Activated CD4-positive, alpha-beta memory T cell treated with anti-CD3 and anti-CD28 coated beads for 36 hours (primary cell): ENCODE results near the gene GLIPR1L1. TPM values are rescaled to one million over a fixed set of nuclear protein-coding genes. Genes with fewer than 3 reads are reported as not detected.

Experiments
- CTCF ChIA-PET: fragments of 350-600 bp; sonication (Branson Sonifier 250); formaldehyde crosslinking; loops from one replicate; lab custom pipeline; 2021; ENCODE audit warnings: antibody characterized with exemption, inconsistent platforms; lab: Charles Lee
- POLR2A ChIA-PET: fragments of 350-600 bp; sonication (Branson Sonifier 250); formaldehyde crosslinking; loops from one replicate; lab custom pipeline; 2021; ENCODE audit warnings: antibody characterized with exemption; lab: Charles Lee
- DNase-seq: peaks from one replicate; pipeline ENCODE4 v3.0.0-alpha.2; 2020
- H3K27ac Mint-ChIP-seq: one replicate; pipeline ENCODE4 v1.8.0; 2021; ENCODE audit warnings: mixed read lengths
- H3K27me3 Mint-ChIP-seq: one replicate; pipeline ENCODE4 v1.8.0; 2021; ENCODE audit warnings: mixed read lengths
- H3K36me3 Mint-ChIP-seq: one replicate; pipeline ENCODE4 v1.8.0; 2021; ENCODE audit warnings: mixed read lengths
- H3K4me1 Mint-ChIP-seq: one replicate; pipeline ENCODE4 v1.8.0; 2021; ENCODE audit warnings: low read depth, mixed read lengths
- H3K4me3 Mint-ChIP-seq: one replicate; pipeline ENCODE4 v1.8.0; 2021; ENCODE audit warnings: mild to moderate bottlenecking, mixed read lengths
- H3K9me3 Mint-ChIP-seq: one replicate; pipeline ENCODE4 v1.8.0; 2021; ENCODE audit warnings: mixed read lengths
- intact Hi-C: fragments of 100-400 bp; cut with micrococcal nuclease; formaldehyde crosslinking; loops from one replicate; pipeline ENCODE4 v1.15.1; 2023
- total RNA-seq, 2 experiments: library from RNA; stranded (reverse); gene quantifications; one replicate each; pipeline ENCODE4 v1.2.3, GENCODE V29; 2021

The GLIPR1L1 gene, protein sequence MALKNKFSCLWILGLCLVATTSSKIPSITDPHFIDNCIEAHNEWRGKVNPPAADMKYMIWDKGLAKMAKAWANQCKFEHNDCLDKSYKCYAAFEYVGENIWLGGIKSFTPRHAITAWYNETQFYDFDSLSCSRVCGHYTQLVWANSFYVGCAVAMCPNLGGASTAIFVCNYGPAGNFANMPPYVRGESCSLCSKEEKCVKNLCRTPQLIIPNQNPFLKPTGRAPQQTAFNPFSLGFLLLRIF
- not detected for total RNA-seq

- ChIA-PET POLR2A (no interaction called here), CTCF (interaction anchor here (0.6 to 5.7 kb wide), 17 partner anchors 8 to 697 kb away, joined by 3 to 43 read pairs (median 5); partner anchors contain the start of genes GLIPR1, GLIPR1L2 and PHLDA1)
- Mint-ChIP-seq H3K27me3 (peaks cover 16% of the 10 kb centered on the region), H3K36me3 (peaks cover 3% of the 10 kb centered on the region), H3K4me1 (peaks cover 22% of the 10 kb centered on the region), H3K27ac (no peak within 1 kb of the TSS), H3K9me3 (peaks cover 2% of the 10 kb centered on the region), H3K4me3 (peak within 1 kb of the TSS; percentile 59)
- peak; percentile 88 for DNase-seq
- intact Hi-C loops, result loop anchor here (1.0 to 10.0 kb wide), 6 partner anchors 57 to 1010 kb away; partner anchors contain the start of genes BBS10, GLIPR1L2 and KRR1
Measured at GRCh38 chr12:75334384-75335030, at the start of gene GLIPR1L1. Gene GLIPR1L1 (plus strand): TSS chr12:75334670. CDS start chr12:75334729, 59 bp downstream.

- Mint-ChIP-seq H3K4me3 (no peak overlapping the region), H3K4me1 (no peaks in the 10 kb centered on the region), H3K9me3 (no peaks in the 10 kb centered on the region), H3K27ac (no peak overlapping the region), H3K36me3 (no peaks in the 10 kb centered on the region), H3K27me3 (no peaks in the 10 kb centered on the region)
- no peak for DNase-seq
- intact Hi-C loops, result loop anchor here (1.0 to 5.0 kb wide), 2 partner anchors 486 to 602 kb away; no protein-coding TSS in a partner anchor
- ChIA-PET POLR2A (no interaction called here), CTCF (interaction anchor here (0.6 to 1.8 kb wide), 4 partner anchors 10 to 602 kb away, joined by 3 to 8 read pairs (median 3); no protein-coding TSS in a partner anchor)
Measured at GRCh38 chr12:75288860-75289259, 45.6 kb upstream of the GLIPR1L1 start.

DNA sequence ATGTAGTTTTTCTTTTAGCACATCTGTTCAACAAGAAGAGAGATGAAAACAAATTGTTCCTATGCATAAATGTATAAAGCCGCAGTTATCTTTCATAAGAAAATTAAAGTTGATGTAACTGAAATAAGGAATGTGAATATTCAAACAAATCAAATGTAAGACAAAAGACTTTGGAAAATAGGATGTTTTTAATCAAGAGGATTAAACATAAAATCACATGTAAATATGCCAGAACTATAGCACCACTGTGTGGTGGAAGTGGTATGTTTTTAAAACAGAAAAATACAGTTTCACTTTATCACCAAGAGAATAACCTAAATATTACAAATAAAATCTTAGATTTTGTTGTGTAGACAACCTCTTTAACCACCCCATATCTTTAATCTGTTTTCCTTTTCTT, 44.7 kb upstream of the GLIPR1L1 start:
- POLR2A ChIA-PET, result no interaction called here
- H3K36me3 Mint-ChIP-seq, result no peaks in the 10 kb centered on the region
- no peaks in the 10 kb centered on the region for H3K9me3 Mint-ChIP-seq
- no peaks in the 10 kb centered on the region for H3K4me1 Mint-ChIP-seq
- no peak overlapping the region for H3K4me3 Mint-ChIP-seq
- DNase-seq, result no peak
- no peaks in the 10 kb centered on the region for H3K27me3 Mint-ChIP-seq
- intact Hi-C loops, result loop anchor here (1.0 to 5.0 kb wide), 2 partner anchors 486 to 602 kb away; no protein-coding TSS in a partner anchor
- no peak overlapping the region for H3K27ac Mint-ChIP-seq
- CTCF ChIA-PET, result interaction anchor here (1.8 kb wide), 1 partner anchor 601 kb away, joined by 8 read pairs; no protein-coding TSS in a partner anchor

DNA sequence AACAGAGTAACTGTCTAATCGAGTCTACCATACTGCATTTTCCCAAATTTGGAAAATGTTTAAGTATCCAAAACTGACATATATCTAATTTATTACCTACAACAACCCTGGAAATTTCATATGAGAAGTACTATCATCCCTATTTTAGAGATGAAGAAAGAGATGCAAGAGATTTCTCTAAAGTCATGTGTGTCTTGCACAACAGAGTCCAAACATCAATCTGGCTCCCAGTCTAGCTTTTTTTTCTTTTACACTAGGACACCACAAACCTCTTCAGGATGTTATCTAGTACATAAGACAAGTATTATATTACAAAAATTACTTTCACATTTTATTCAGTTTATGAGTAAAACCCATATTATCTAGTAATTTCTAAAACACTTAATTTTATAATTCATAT, 43.5 kb upstream of the GLIPR1L1 start:
- H3K27ac Mint-ChIP-seq, result no peak overlapping the region
- H3K27me3 Mint-ChIP-seq, result no peaks in the 10 kb centered on the region
- no peaks in the 10 kb centered on the region for H3K36me3 Mint-ChIP-seq
- DNase-seq, result no peak
- no peaks in the 10 kb centered on the region for H3K9me3 Mint-ChIP-seq
- ChIA-PET CTCF (no interaction called here), POLR2A (no interaction called here)
- intact Hi-C loops, result no loop called here
- no peaks in the 10 kb centered on the region for H3K4me1 Mint-ChIP-seq
- no peak overlapping the region for H3K4me3 Mint-ChIP-seq

DNA sequence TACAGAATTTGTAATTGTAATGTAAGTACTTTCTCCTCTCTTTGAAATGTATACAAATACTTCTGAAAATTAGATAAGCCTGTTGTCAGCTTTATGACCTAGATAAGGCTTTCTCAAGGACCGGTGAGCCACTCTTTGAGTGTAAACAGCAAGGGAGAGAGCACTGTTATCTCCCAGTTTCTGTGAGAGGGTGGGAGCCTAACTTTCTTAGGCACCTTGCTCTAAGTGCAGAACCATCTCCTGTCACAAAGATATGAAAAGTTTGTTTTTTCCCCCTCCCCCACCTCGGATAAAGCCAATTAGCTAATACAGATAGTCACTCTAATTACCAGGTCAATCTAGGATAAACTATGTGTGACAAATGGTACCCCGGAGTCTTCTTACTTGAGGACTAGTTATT, 40.1 kb upstream of the GLIPR1L1 start:
- ChIA-PET POLR2A (no interaction called here), CTCF (no interaction called here)
- Mint-ChIP-seq H3K4me3 (no peak overlapping the region), H3K27me3 (no peaks in the 10 kb centered on the region), H3K27ac (no peak overlapping the region), H3K36me3 (no peaks in the 10 kb centered on the region), H3K4me1 (no peaks in the 10 kb centered on the region), H3K9me3 (no peaks in the 10 kb centered on the region)
- no peak for DNase-seq
- intact Hi-C loops, result no loop called here

- H3K27me3 Mint-ChIP-seq, result no peaks in the 10 kb centered on the region
- H3K4me1 Mint-ChIP-seq, result no peaks in the 10 kb centered on the region
- POLR2A ChIA-PET, result no interaction called here
- intact Hi-C loops, result no loop called here
- no peak for DNase-seq
- no peak overlapping the region for H3K27ac Mint-ChIP-seq
- no peaks in the 10 kb centered on the region for H3K9me3 Mint-ChIP-seq
- no peaks in the 10 kb centered on the region for H3K36me3 Mint-ChIP-seq
- CTCF ChIA-PET, result no interaction called here
- H3K4me3 Mint-ChIP-seq, result no peak overlapping the region
Measured at GRCh38 chr12:75294797-75295196, 39.7 kb upstream of the GLIPR1L1 start.

DNA sequence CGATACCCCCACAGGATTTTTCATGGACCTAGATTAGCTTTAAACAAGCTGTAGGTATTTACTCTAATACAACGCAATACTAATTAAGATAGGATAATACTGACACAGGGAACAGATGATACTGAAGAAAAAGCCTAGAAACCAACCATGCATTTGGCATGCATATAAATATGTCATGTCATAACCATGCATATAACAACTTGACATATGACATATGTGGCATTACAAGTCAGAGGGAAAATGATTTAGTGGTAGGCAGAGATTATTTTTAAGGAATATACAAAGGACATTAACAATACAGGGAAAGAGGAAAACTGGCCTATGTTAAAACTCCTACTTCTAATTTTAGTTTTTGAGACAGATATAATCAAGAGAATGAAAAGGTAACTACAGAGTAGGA, 32.2 kb upstream of the GLIPR1L1 start:
- H3K4me3 Mint-ChIP-seq, result no peak overlapping the region
- intact Hi-C loops, result no loop called here
- no peak for DNase-seq
- H3K27me3 Mint-ChIP-seq, result no peaks in the 10 kb centered on the region
- POLR2A ChIA-PET, result no interaction called here
- H3K9me3 Mint-ChIP-seq, result no peaks in the 10 kb centered on the region
- H3K4me1 Mint-ChIP-seq, result no peaks in the 10 kb centered on the region
- no peak overlapping the region for H3K27ac Mint-ChIP-seq
- CTCF ChIA-PET, result no interaction called here
- no peaks in the 10 kb centered on the region for H3K36me3 Mint-ChIP-seq

DNA sequence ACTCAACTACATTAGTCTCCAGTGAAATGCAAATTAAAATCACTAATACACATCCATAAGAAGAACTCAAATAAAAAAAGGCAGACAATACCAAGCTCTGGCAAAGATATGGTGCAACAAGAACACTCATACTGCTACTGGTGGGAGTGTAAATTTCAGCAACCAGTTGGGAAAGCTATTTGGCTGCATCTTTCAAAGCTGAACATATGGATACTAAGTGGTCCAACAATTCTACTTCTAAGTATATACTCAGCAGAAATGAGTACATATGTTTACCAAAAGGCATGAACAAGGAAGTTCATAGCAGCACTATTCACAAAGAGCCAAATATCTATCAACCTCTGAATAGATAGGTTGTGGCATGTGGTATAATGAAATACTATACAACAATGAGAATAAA, 31.7 kb upstream of the GLIPR1L1 start:
- ChIA-PET CTCF (no interaction called here), POLR2A (no interaction called here)
- Mint-ChIP-seq H3K4me3 (no peak overlapping the region), H3K27ac (no peak overlapping the region), H3K4me1 (no peaks in the 10 kb centered on the region), H3K9me3 (no peaks in the 10 kb centered on the region), H3K27me3 (no peaks in the 10 kb centered on the region), H3K36me3 (no peaks in the 10 kb centered on the region)
- intact Hi-C loops, result no loop called here
- no peak for DNase-seq

DNA sequence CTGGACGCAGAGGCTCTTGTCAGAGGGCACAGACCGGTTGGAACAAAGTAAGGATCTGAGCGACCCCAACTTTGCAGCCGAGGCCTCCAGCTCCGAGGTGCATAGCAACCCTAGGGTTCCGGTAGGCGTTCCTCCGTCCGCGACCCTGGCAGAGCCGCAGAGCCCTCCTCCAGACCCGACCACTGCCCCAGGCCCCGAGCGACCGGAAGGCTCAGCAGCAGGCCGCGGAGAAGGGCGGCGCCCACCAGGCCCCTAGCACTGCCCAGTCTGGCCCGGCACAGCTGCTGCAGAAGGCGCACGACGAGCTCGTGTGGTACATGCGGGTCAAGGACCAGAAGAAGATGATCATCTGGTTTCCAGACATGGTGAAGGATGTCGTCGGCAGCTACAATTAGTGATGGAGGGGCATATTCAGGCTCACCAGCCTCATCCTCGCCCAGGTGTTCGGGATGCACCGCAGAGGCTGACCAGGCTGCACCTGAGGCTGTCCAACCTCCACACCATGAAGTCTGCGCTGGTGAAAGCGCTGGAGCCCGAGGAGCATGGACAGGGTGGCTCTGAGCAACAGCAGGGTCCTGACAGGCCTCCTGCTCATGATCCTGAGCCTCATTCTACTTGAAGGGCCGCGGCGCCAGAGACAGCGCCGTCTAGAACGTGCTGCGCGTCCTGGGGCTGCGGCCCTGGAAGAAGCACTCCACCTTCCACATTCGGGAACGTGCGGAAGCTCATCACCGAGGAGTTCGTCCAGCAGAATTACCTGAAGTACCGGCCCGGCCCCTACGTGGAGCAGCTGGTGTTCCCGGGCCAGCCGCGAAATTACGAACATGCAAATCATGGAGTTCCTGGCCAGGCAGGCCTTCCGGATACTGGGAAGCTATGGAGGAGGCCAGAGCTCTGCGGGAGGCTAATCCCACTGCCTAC, 28.8 kb upstream of the GLIPR1L1 start:
- intact Hi-C loops, result no loop called here
- POLR2A ChIA-PET, result no interaction called here
- Mint-ChIP-seq H3K9me3 (no peaks in the 10 kb centered on the region), H3K4me1 (no peaks in the 10 kb centered on the region), H3K27ac (no peak overlapping the region), H3K36me3 (no peaks in the 10 kb centered on the region), H3K27me3 (no peaks in the 10 kb centered on the region), H3K4me3 (no peak overlapping the region)
- CTCF ChIA-PET, result interaction anchor here (0.6 kb wide), 1 partner anchor 76 kb away, joined by 4 read pairs; no protein-coding TSS in a partner anchor
- no peak for DNase-seq

DNA sequence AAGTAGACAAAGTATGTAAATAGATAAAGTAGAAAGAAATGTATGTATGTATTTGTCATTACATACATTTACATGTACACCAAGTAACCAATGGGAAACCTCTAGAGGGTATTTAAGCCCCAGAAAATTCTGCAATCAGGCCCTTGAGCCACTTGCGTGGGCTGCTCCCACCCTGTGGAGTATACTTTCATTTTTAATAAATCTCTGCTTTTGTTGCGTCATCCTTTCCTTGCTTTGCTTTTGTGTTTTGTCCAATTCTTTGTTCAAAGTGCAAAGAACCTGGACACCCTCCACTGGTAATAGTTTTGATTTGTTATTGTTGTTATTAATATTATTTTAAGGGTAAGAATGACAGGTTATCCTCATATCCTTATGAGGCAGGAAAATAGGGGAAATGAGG, 26.2 kb upstream of the GLIPR1L1 start:
- H3K9me3 Mint-ChIP-seq, result no peaks in the 10 kb centered on the region
- H3K27me3 Mint-ChIP-seq, result no peaks in the 10 kb centered on the region
- no peak for DNase-seq
- H3K27ac Mint-ChIP-seq, result no peak overlapping the region
- no peaks in the 10 kb centered on the region for H3K4me1 Mint-ChIP-seq
- H3K4me3 Mint-ChIP-seq, result no peak overlapping the region
- H3K36me3 Mint-ChIP-seq, result no peaks in the 10 kb centered on the region
- POLR2A ChIA-PET, result no interaction called here
- intact Hi-C loops, result no loop called here
- CTCF ChIA-PET, result no interaction called here

GRCh38 chr12:75311369-75311768, 23.1 kb upstream of the GLIPR1L1 start:
- intact Hi-C loops, result no loop called here
- H3K27ac Mint-ChIP-seq, result no peak overlapping the region
- CTCF ChIA-PET, result no interaction called here

DNA sequence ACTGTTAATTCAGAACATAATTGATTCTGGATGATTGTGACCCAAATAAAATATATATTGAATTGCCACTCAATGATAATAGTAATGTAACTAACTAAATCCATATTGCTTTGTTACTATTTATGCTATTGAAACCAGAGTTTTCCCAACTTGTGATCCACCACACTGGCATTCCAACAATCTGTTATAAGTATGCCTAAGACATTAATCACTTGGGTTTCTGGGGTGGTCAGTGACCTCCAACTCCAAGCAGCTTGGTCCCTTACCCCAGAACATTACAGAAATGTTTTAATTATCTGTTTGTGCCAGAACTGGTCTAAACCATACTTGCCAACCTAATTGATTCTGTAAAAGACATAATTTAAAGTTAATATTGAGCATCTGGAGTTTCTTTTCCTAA, 19.0 kb upstream of the GLIPR1L1 start:
- Mint-ChIP-seq H3K4me3 (no peak overlapping the region), H3K27me3 (peaks cover 2% of the 10 kb centered on the region), H3K27ac (no peak overlapping the region), H3K36me3 (no peaks in the 10 kb centered on the region), H3K9me3 (no peaks in the 10 kb centered on the region), H3K4me1 (no peaks in the 10 kb centered on the region)
- ChIA-PET POLR2A (no interaction called here), CTCF (no interaction called here)
- no peak for DNase-seq
- intact Hi-C loops, result no loop called here

More at GRCh38 chr12:75311369-75311768, 23.1 kb upstream of the GLIPR1L1 start:
- H3K27me3 Mint-ChIP-seq, result no peaks in the 10 kb centered on the region
- no peaks in the 10 kb centered on the region for H3K9me3 Mint-ChIP-seq
- H3K4me3 Mint-ChIP-seq, result no peak overlapping the region
- H3K4me1 Mint-ChIP-seq, result no peaks in the 10 kb centered on the region
- no peak for DNase-seq
- POLR2A ChIA-PET, result no interaction called here
- H3K36me3 Mint-ChIP-seq, result no peaks in the 10 kb centered on the region
